ENCODE data around the gene SLC22A15.

SLC22A15 gene

DNA sequence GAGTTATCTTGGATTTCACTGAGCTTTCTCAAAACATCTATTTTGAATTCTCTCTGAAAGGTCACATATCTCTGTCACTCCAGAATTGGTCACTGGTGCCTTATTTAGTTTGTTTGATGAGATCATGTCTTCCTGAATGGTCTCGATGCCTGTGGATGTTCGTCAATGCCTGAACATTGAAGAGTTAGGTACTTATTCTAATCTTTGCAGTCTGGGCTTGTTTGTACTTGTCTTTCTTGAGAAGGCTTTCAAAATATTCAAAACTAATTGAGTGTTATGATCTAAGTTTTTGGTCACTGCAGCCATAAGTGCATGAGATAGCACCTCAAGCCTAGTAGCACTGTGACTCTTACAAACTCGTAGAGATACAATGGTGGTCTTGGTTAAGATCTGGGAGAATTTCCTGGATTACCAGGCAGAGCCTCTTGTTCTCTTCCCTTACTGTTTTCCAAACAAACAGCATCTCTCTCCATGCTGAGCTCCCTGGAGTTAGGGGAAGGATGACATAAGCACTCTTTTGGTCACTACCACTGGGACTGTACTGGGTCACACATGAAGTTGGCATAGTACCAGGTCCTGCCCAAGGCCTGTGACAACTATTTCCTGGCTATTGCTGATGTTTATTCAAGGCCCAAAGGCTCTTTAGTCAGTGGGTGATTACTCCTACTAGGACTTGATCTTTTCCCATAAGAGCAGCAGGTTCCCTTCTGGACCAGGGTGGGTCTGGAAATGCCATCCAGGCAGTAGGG is 25.6 kb downstream of the SLC22A15 start:
- no peak for FAIRE-seq
- DNase-seq (ENCODE audit: insufficient read length, low spot score) = no peak

DNA sequence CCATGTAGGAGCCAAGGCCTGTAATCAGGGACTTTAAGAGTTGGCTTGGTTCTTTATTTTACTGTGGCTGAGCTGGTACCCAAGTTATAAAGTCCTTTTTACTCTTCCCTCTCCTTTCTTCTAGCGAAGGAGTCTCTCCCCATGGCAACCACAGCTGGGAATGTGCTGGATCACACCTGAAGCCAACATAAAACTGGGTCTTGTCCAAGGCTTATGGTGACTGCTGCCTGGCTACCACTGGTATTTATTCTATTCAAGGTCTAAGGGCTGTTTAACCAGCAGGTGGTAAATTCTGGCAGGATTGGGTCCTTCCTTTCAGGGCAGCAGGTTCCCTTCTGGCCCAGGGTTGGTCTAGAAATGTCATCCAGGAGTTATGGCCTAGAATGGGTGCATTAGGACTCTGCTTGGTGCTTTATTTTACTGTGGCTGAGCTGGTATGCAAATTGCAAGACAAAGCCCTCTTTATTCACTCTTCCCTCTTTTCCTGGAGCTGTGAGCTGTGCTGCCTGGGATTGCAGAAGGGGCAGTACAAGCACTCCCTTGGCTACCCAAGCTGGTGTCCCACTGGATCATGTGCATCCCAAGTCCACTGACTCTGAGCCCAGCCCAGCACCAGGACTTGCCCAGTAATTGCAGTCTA is 26.6 kb downstream of the SLC22A15 start:
- no peak for TF ChIP-seq TAF1 (IDR thresholded peaks at IDR 0.05; ENCODE audit: low read depth, low read length)
- no peak for TF ChIP-seq SPI1 (IDR thresholded peaks at IDR 0.05; ENCODE audit: low read depth, low read length)
- TF ChIP-seq POLR2AphosphoS5 (IDR thresholded peaks at IDR 0.05; ENCODE audit: low read depth, low read length) = no peak
- no peak for TF ChIP-seq POU2F2 (IDR thresholded peaks at IDR 0.05; ENCODE audit: low read depth, low read length)
- DNase-seq (ENCODE audit: insufficient read length, low spot score) (no peak), FAIRE-seq (no peak)

More for the DNA sequence above, 25.6 kb downstream of the SLC22A15 start:
- TF ChIP-seq POU2F2 (IDR thresholded peaks at IDR 0.05; ENCODE audit: low read depth, low read length) (no peak), POLR2A (IDR thresholded peaks at IDR 0.05; ENCODE audit: low read depth, low read length) (no peak), PAX5 (IDR thresholded peaks at IDR 0.05; ENCODE audit: insufficient read depth, low read length, severe bottlenecking) (no peak), SPI1 (IDR thresholded peaks at IDR 0.05; ENCODE audit: low read depth, low read length) (no peak), TAF1 (IDR thresholded peaks at IDR 0.05; ENCODE audit: low read depth, low read length) (no peak), POLR2AphosphoS5 (IDR thresholded peaks at IDR 0.05; ENCODE audit: low read depth, low read length) (no peak)

DNA sequence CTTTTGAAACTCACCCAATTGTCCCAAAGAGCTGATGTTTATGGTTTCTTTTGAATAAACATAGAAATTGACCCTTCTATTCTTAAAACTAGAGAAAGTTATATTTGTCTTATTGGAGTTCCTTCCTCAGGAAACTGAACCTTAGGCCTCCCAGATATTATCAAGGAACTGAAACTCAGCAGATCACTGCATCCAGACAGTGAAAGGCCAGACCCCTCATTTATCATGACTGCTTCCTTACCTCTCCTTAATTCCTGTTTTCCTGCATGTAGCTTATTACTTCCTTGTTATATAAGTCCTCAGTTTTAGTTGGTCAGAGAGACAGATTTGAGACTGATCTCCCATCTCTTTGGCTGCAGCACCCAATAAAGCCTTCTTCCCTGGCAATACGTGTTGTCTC is 27.5 kb downstream of the SLC22A15 start:
- DNase-seq (ENCODE audit: insufficient read length, low spot score) (no peak), FAIRE-seq (no peak)
- TF ChIP-seq POLR2AphosphoS5 (IDR thresholded peaks at IDR 0.05; ENCODE audit: low read depth, low read length) (no peak), PAX5 (IDR thresholded peaks at IDR 0.05; ENCODE audit: insufficient read depth, low read length, severe bottlenecking) (no peak), TAF1 (IDR thresholded peaks at IDR 0.05; ENCODE audit: low read depth, low read length) (no peak), POU2F2 (IDR thresholded peaks at IDR 0.05; ENCODE audit: low read depth, low read length) (no peak), SPI1 (IDR thresholded peaks at IDR 0.05; ENCODE audit: low read depth, low read length) (no peak), POLR2A (IDR thresholded peaks at IDR 0.05; ENCODE audit: low read depth, low read length) (no peak)

GRCh38 chr1:116006486-116006964 is 30.2 kb downstream of the SLC22A15 start:
- FAIRE-seq = no peak

GRCh38 chr1:116008656-116009390 is 32.5 kb downstream of the SLC22A15 start:
- TF ChIP-seq POLR2A (IDR thresholded peaks at IDR 0.05; ENCODE audit: low read depth, low read length) = no peak
- no peak for TF ChIP-seq TAF1 (IDR thresholded peaks at IDR 0.05; ENCODE audit: low read depth, low read length)
- no peak for TF ChIP-seq PAX5 (IDR thresholded peaks at IDR 0.05; ENCODE audit: insufficient read depth, low read length, severe bottlenecking)
- TF ChIP-seq SPI1 (IDR thresholded peaks at IDR 0.05; ENCODE audit: low read depth, low read length) = no peak
- TF ChIP-seq POLR2AphosphoS5 (IDR thresholded peaks at IDR 0.05; ENCODE audit: low read depth, low read length) = no peak
- no peak for TF ChIP-seq POU2F2 (IDR thresholded peaks at IDR 0.05; ENCODE audit: low read depth, low read length)
- DNase-seq (ENCODE audit: insufficient read length, low spot score) (no peak), FAIRE-seq (no peak)

More at GRCh38 chr1:116006486-116006964, 30.2 kb downstream of the SLC22A15 start:
- no peak for DNase-seq (ENCODE audit: insufficient read length, low spot score)
- TF ChIP-seq POLR2A (IDR thresholded peaks at IDR 0.05; ENCODE audit: low read depth, low read length) (no peak), TAF1 (IDR thresholded peaks at IDR 0.05; ENCODE audit: low read depth, low read length) (no peak)

DNA sequence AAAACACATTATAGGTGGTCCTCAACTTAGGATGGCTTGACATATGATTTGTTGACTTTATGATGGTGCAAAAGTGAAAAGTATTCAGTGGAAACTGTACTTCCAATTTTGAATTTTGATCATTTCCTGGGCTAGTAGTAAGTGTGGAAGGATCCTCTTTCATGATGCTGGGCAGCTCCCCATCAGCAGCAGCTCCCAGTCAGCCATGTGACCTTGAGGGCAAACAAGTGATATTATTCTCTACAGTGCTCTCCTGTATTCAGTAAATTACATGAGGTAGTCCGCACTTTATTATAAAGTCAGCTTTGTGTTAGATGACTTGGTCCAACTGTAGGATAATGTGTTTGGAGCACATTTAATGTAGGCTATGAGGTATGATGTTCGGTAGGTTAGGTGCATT is 36.4 kb downstream of the SLC22A15 start:
- DNase-seq (ENCODE audit: insufficient read length, low spot score) = no peak
- no peak for TF ChIP-seq SPI1 (IDR thresholded peaks at IDR 0.05; ENCODE audit: low read depth, low read length)
- FAIRE-seq = no peak

- no peak for DNase-seq (ENCODE audit: insufficient read length, low spot score)
- TF ChIP-seq SPI1 (IDR thresholded peaks at IDR 0.05; ENCODE audit: low read depth, low read length) (no peak), POLR2AphosphoS5 (IDR thresholded peaks at IDR 0.05; ENCODE audit: low read depth, low read length) (no peak), PAX5 (IDR thresholded peaks at IDR 0.05; ENCODE audit: insufficient read depth, low read length, severe bottlenecking) (no peak), POU2F2 (IDR thresholded peaks at IDR 0.05; ENCODE audit: low read depth, low read length) (no peak)
- no peak for FAIRE-seq
Observed at GRCh38 chr1:116015679-116016078, 39.4 kb downstream of the SLC22A15 start.

DNA sequence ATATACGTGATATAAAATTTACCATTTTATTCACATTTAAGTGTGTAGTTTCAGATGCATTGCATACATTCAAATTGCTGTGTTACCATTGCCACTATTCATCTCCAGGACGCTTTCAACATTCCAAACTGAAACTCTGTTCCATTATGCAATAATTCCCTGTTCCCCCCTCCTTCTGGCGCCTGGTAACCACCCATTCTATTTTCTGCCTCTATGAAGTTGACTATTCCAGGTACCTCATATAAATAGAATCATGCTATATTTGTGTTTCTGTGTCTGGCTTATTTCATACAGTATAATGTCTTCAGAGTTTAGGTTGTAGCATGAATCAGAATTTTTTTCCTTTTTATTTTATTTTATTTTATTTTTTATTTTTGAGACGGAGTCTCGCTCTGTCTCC is 41.7 kb downstream of the SLC22A15 start:
- FAIRE-seq (no peak), DNase-seq (ENCODE audit: insufficient read length, low spot score) (no peak)
- no peak for TF ChIP-seq TAF1 (IDR thresholded peaks at IDR 0.05; ENCODE audit: low read depth, low read length)
- TF ChIP-seq POLR2A (IDR thresholded peaks at IDR 0.05; ENCODE audit: low read depth, low read length) = no peak
- TF ChIP-seq SPI1 (IDR thresholded peaks at IDR 0.05; ENCODE audit: low read depth, low read length) = no peak
- TF ChIP-seq POU2F2 (IDR thresholded peaks at IDR 0.05; ENCODE audit: low read depth, low read length) = no peak
- no peak for TF ChIP-seq POLR2AphosphoS5 (IDR thresholded peaks at IDR 0.05; ENCODE audit: low read depth, low read length)
- no peak for TF ChIP-seq PAX5 (IDR thresholded peaks at IDR 0.05; ENCODE audit: insufficient read depth, low read length, severe bottlenecking)

GRCh38 chr1:116019653-116020253 is 43.4 kb downstream of the SLC22A15 start:
- DNase-seq (ENCODE audit: insufficient read length, low spot score) (no peak), FAIRE-seq (no peak)
- no peak for TF ChIP-seq PAX5 (IDR thresholded peaks at IDR 0.05; ENCODE audit: insufficient read depth, low read length, severe bottlenecking)
- no peak for TF ChIP-seq POLR2AphosphoS5 (IDR thresholded peaks at IDR 0.05; ENCODE audit: low read depth, low read length)
- no peak for TF ChIP-seq POU2F2 (IDR thresholded peaks at IDR 0.05; ENCODE audit: low read depth, low read length)
- no peak for TF ChIP-seq POLR2A (IDR thresholded peaks at IDR 0.05; ENCODE audit: low read depth, low read length)
- no peak for TF ChIP-seq SPI1 (IDR thresholded peaks at IDR 0.05; ENCODE audit: low read depth, low read length)
- no peak for TF ChIP-seq TAF1 (IDR thresholded peaks at IDR 0.05; ENCODE audit: low read depth, low read length)
